Stimulated activated CD8-positive, alpha-beta memory T cell treated with anti-CD3 and anti-CD28 coated beads, Interleukin-4, amount 100 ng/mL, for 24 hours (primary cell): ENCODE data around the gene CABLES1.
A peak's percentile ranks its signal among the peaks of the same experiment; 100 is the strongest.
"Not testable (repeated sequence)": the region's sequence is repeated elsewhere in the genome, so short reads cannot be mapped to it uniquely, and the experiment has no call there.

Experiments
- DNase-seq: peaks from one replicate; pipeline ENCODE4 v3.0.0-alpha.2; 2020; ENCODE audit warnings: low read depth

CABLES1 gene

DNA sequence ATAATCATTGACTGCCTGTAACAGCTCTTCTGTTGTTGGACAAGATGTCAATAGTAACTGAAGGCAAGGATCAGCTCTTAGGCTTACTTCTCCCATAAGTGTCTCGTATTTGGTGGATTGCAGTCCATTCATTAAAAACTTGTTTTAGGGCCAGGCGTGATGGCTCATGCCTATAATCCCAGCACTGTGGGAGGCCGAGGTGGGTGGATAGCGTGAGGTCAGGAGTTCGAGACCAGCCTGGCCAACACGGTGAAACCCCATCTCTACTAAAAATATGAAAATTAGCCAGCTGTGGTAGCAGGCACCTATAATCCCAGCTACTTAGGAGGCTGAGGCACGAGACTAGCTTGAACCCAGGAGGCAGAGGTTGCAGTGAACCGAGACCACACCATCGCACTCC is 26.1 kb upstream of the CABLES1 start:
- DNase-seq: not testable (repeated sequence)

DNA sequence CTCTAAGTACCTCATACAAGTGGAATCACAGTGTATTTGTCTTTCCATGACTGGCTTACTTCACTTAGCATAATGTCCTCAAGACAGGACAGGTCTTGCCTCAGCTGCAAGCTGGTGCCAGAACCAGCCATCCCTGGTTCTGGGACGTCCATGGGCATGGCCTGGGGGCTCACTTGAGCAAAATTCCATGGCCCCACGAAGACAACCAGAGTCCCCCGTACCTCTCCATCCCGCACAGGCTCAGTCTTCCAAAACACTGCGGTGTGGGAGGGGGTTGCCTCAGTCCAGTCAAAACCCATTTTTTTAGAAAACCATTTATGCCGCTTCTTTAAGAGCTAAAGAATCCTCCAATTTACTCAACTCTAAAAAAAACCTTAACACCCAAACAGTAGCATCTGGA is 21.7 kb upstream of the CABLES1 start:
- no peak for DNase-seq

DNA sequence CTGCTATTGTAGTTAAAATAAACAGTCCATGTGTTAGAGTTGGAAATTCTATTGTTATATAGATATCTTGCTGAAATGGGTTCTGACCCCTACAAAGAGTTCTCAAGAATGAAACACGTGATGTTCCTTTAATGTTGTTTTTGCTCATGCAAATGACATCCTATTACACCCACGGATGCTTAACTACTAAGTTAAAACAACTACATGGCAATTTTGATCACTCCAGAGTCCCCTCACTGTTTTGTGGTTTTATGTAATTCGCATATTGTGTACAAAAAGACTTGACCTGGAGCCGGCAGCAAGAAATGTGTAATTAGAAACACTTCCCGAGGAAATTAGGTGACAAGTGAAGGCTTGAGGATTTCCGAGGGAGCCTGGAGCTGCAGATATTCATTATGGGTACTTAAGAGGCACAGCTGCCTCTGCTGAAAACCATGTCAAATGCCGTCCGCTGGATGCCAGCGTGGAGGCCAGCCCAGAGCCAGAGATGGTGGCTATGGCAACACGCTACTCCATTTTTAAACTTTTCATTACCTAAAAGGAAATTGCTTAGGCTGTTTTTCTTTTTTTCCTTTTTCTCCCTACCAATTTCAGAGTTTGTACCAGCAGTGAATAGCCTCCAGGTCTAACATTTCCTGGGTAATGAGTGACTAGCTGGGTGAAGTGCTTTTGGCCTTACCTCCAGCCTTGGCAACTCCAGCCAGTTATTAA is 21.0 kb upstream of the CABLES1 start:
- no peak for DNase-seq

GRCh38 chr18:23114911-23115310 is 20.4 kb upstream of the CABLES1 start:
- no peak for DNase-seq

- no peak for DNase-seq
Measured at GRCh38 chr18:23115683-23116096, 19.6 kb upstream of the CABLES1 start.

GRCh38 chr18:23121133-23121532 is 14.2 kb upstream of the CABLES1 start:
- no peak for DNase-seq

GRCh38 chr18:23122334-23123229 is 12.7 kb upstream of the CABLES1 start:
- DNase-seq: no peak

- no peak for DNase-seq
Measured at GRCh38 chr18:23126376-23127056, 8.8 kb upstream of the CABLES1 start.

GRCh38 chr18:23127090-23127489 is 8.2 kb upstream of the CABLES1 start:
- no peak for DNase-seq

GRCh38 chr18:23129355-23130002 is 5.8 kb upstream of the CABLES1 start:
- no peak for DNase-seq

DNA sequence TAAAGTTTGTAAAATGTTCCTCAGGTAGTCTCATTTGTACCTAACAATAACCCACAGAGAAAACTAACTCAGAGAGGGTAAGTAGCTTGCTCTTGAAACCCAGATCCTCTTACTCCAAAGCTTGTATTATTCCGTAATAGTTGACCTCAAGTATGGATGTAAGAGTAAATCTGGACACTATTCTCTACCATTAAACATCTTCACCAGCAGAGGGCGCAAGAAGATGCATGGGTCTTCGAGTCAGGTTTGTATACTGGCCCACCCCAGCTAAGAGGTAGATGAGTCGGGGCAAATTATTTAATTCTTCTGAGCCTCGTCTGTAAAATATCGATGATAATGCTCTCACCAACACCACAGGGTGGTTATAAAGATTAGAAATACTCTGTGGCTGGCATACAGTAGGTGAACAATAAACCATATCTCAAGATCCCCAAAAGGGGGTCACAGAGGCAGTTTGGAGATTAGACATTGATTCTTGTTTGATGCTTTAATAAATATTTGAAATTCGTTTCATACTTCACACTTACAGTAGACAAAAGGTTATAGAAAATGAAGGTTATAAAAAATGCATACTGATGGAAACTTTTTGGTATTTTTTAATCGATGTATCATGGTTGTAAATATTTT is 3.5 kb upstream of the CABLES1 start:
- peak; percentile 26 for DNase-seq

- peak; percentile 1 for DNase-seq
Measured at GRCh38 chr18:23133860-23134779, 1.2 kb upstream of the CABLES1 start.

DNA sequence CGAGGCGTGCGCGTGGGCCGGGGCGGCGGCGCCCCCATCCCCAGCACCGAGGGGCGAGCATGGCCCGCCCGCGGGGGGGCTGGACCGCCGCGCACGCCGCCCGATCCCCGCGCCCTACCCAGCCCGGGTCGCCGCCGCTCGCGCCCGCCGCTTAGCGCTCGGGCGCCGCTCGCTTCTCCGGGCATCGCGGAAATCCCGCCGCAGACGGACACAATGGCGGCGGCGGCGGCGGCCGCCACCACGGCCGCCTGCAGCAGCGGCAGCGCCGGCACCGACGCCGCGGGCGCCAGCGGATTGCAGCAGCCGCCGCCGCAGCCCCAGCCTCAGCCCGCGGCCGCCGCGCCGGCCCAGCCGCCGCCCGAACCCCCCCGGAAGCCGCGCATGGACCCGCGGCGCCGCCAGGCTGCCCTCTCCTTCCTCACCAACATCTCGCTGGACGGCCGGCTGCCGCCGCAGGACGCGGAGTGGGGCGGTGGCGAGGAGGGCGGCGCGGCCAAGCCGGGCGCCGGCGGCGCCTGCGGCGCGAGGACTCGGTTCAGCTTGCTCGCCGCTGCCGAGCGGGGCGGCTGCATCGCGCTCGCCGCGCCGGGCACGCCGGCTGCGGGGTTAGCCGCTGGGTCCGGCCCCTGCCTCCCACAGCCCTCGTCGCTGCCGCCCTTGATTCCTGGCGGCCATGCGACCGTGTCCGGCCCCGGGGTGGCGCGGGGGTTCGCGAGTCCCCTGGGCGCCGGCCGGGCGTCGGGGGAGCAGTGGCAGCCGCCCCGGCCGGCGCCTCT is 453 bp downstream of the CABLES1 start:
- peak; percentile 1 for DNase-seq

- peak; percentile 4 for DNase-seq
Measured at GRCh38 chr18:23136326-23137096, 1.2 kb downstream of the CABLES1 start.

- DNase-seq: no peak
Measured at GRCh38 chr18:23137097-23137635, 1.9 kb downstream of the CABLES1 start.

GRCh38 chr18:23137788-23138216 is 2.5 kb downstream of the CABLES1 start:
- DNase-seq: no peak

- DNase-seq: no peak
Measured at GRCh38 chr18:23138471-23138870, 3.2 kb downstream of the CABLES1 start.

GRCh38 chr18:23141104-23141999 is 6.1 kb downstream of the CABLES1 start:
- no peak for DNase-seq
